NCI-H226 (cell line): ENCODE measurements around the gene COL15A1.

Experiments
- DNase-seq: peaks from one replicate; pipeline ENCODE4 v3.0.0-alpha.2; 2015

COL15A1 gene

DNA sequence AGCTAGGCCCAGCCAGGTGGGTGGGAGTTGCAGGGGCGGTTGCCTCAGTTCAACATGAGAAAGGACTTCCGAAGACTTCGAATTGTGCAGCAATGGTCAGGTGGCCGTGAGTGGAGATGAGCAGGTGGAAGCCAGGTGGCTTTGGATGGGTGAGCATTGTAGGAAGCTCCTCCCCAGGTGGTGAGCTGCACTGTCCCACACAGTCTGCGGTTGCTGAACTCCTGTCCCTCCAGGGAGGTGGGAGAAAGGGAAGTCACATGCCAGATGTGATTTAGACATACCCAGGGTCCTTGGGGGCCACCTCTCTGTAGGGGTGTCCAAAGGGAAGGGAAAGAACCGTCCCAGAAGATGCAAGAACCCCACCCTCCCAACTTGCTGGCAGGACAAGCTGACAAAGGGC lies 30.4 kb downstream of the COL15A1 start:
- no peak for DNase-seq

DNA sequence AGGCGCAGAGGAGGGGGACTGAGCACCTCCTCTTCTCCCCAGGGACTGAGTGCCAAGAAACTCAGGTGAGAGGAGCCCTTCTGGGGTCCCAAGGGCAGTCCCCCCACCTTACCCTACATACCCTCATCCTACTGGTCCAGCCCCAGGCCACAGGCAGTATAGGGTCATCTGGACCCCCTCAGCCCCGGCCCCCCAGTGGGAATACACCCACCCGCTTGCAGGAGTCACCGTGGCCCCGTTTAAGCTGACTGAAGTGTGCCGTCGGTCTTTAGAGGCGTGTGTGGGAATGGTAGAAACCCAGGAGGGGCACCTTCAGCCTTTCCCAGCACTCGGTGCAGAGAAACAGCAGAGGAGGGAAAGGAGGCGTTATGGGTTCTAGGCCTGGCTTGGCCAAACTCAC lies 30.8 kb downstream of the COL15A1 start:
- no peak for DNase-seq

DNA sequence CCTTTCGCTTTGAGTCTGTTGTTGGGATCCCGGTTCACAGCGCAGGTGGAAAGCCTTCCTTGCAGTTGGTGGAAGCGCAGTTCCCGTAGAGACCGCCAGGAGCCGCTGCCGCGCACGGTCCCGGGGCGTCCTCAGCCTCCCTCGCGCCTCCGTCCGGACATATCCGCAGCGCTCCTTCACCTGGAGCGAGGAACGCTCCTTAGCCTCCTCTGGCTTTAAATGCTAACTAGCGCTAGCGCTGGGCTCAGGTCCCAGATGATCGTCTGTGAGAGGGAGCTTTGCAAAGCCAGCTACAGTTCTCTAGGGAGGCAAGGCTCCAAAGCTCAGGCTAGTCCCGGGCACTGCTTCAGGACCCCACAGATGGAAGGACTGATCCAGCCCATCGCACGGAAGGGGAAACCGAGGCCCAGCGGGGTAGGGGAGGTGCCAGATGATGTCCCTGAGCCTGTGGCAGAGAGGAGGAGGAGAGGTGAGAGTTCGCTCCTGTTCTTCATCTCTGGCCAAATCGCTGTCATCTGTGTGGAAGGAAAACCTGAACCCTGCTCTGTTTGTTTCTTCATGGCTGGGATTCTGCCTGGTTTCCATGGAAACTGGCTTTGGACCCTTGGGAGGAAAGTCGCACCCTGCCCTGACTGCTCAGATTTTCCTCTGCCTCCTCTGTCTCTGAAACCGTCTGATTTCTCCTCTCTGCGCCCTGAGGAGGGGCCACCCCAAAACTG lies 31.4 kb downstream of the COL15A1 start:
- peak; percentile 56 for DNase-seq

DNA sequence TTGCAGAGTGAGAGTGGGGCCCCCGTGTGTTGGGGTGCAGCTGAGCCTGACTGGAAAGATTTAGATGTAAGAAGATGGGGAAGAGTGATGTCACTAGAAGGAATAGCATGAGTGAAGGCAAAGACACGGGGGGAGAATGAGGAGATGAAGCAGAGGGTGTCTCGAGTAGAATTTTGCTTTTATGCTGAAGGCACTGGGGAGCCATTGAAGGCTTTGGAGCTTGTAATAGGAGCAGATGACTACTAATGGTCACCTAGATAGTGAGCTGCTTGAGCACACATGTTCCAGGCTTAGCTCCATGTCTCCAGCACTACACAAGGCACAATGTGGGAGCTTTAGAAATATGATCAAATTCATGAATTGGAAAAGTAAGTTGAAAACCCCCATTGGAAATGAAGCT lies 32.1 kb downstream of the COL15A1 start:
- no peak for DNase-seq

DNA sequence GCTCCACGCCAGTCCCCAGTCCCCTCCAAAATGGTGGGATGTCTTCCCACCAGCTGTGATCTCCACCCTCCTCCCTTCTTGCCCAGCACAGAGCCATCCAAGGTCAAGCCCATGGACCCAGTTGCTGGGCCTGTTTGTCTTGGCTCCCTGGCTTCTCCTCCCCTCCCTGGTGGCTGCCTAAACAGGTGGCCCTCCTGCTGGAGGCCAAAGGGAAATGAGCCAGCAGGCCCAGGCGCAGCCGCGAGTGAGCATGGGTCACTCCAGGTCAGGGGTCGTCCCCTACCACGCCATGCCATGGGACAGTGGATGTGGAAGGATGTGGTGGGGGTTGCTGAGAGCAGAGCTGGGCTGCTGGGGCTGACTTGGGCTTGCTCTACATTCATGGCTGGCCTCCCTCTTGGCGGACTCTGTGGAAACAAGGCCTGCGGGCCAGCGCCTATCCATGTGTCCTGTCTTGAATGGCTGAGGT lies 33.6 kb downstream of the COL15A1 start:
- DNase-seq: no peak

DNA sequence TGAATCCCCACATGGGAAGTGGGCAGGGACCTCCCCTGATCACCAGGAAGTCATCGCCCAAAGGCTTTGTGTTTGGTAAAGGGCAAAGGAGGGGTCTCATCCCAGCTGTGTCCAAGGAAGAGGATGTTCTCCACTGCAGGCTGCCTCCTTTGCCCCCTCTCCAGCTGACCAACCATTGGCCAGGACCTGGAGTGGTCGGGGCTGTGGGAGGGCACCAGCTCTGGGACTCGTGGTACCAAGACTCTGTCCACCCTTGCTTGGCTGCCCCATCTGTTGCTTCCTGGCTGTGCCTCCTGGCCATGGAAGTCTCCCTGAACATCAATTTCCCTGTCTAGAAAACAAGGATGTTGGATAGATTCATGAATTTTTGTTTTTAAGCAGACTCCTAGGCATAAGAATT lies 34.1 kb downstream of the COL15A1 start:
- no peak for DNase-seq

DNA sequence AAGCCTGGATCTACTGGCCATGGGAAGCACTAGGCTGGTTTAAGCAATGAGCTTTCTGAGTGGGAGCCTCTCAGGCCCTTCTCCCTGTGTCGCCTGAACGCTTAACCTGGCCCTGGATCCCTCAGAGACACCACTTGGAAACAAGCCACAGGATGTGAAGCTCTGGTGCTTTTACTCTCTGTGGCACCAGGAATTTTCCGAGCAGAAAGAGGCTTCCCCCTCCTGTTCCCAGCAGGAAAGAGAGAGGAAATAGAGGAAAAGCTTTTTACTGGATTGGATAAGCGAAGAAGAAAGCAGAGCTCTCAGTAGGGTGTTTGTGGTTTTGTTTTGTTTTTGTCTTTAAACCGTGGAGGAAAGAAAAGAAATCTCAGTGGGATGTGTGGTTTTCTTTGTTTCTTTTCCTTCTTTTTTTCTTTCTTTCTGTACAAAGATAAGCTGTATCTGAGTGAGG lies 34.5 kb downstream of the COL15A1 start:
- DNase-seq: no peak

DNA sequence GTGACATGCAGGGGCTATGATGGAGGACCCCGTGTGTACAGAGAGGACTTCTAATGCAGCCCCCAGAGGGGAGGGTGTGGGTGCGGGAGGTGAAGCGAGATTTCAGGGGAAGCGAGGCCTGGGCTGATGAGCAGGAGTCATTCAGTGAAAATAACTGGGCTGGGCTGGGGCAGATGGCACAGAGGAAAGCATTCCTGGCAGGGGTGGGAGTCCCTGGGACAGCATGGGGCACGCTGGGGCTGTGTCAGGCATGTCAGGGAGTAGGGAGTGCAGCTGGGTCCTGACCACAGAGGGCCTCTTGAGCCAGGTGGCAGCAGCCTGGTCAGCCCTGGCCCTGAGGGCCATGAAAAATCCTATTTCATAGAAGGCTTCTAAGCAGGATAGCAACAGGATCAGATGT lies 36.6 kb downstream of the COL15A1 start:
- DNase-seq: no peak

DNA sequence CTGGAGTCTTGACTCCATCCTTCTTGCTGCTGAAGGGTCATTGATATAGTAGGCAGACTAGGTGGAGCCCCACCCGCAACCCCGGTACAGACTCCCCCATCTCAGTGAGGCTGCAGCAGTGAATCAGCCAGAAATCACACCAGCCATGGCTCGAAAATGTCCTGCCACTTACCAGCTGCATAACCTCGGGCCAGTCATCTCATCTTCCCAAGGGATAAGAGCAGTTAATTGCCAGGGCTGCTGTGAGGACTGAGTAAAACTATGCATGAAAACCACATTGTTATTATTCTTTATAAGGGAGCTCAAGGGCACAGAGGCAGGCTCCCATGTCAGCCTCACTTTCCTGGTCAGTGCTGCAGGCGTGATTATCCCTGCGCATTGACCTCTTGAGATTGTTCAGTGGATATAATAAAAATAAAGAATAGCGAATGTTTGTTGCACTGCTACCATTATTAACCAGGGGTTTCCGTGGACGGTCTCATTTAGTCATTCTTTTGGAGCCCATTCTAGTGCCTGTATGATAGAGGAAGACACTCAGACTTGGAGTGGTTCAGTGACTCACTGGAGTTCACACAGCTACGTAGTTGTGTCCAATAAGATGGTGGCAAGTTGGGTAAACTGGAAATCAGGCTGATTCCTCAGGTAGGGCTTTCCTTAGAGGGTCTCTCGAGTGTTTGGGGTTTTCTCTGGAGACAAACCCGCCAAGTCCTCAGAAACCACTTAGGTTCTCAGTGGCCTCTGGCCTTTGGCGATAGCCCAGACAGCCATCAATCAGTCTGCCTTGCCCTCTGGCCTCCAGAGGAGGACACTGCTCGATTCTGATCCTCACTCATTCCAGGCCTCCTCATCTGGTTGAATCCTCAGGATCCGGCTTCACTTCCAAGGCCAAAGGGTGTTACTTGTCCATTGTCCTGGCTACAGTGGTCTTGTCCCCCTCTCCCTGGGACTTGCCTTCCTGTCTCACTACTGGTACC lies 39.9 kb downstream of the COL15A1 start:
- no peak for DNase-seq

DNA sequence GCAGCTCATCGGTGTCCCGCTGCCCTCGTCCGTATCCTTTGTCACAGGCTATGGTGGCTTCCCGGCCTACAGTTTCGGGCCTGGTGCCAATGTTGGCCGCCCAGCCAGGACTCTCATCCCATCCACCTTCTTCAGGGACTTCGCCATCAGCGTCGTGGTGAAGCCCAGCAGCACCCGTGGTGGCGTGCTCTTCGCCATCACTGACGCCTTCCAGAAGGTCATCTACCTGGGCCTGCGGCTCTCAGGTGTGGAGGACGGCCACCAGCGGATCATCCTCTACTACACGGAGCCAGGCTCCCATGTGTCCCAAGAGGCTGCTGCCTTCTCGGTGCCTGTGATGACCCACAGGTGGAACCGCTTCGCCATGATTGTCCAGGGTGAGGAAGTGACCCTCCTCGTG lies 41.9 kb downstream of the COL15A1 start:
- DNase-seq: no peak

DNA sequence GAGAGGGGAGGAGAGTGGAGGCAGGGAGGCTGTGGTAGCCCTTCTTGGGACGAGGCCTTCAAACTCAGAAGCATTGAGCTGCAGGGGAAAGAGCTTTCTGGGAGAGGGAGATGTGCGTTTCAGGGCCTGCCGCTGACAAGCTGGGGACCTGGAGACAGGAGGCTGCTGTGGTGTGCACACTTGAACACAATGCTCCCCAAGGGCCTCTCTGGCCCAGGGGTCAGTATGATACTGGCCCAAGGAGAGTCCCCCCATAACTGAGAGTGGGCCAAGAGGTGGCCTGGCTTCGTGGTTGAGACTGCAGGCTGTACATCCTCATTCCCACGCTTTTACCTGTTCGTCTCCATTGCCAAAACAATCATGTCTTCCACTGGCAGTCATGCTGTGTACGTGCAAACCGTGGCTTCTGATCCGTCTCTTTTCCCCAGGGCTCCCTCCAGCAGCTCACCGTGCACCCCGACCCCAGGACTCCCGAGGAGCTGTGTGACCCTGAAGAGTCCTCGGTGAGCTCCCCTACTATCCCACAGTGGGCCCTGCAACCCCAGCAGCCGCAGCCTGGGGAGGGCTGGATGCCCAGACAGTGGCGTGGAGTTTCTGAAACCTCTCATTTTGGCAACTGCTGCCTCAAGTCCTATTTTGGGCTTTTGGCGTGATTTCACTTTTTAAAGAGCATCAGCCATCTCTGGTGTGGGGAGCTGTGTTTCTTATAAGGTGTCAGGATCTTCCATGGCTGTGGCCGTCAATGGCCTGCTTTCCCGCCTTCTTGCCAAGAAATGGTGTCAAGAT lies 43.4 kb downstream of the COL15A1 start:
- DNase-seq: no peak

DNA sequence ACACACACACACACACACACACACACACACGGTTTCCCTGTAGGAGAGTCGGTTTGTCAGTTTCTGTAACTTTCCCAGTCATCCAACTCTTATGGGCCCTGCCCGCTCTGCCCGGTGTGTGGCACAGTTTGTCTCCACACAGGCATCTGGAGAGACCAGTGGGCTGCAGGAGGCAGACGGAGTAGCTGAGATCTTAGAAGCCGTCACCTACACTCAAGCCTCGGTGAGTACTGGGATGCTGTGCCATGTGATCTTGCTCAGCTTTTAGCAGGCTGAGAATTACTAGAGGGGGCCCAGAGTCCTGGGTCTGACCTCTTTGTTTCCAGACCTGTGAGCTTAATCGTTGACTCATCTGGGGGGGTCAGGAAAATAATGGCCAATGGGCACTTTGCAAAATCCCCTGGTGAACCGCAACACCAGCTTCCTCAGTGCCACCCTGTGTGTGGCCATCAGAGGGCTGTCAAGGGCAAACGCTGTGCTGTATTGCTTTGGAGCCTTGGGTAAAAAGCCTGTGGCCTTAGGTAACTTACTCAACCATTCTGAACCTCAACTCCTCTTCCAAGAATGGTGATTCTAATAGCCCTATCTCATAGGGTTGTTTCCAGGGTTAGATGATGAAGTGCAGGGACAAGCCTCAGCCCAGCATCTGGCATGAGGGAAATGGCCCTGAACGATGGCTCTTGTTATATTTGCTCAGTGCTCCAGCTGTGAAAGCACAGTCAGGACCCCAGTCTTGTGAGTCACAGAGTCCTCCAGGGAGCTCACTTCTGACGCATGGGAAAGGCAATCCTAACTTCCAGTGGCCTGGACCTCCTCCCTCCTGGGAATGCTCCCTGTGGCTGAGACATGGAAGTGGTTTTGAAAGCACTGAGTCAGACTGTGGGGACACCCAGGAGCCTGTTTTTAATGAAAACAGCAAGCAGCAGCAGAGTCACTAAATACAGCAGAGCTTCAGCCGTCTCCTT lies 45.6 kb downstream of the COL15A1 start:
- DNase-seq: peak; percentile 44

DNA sequence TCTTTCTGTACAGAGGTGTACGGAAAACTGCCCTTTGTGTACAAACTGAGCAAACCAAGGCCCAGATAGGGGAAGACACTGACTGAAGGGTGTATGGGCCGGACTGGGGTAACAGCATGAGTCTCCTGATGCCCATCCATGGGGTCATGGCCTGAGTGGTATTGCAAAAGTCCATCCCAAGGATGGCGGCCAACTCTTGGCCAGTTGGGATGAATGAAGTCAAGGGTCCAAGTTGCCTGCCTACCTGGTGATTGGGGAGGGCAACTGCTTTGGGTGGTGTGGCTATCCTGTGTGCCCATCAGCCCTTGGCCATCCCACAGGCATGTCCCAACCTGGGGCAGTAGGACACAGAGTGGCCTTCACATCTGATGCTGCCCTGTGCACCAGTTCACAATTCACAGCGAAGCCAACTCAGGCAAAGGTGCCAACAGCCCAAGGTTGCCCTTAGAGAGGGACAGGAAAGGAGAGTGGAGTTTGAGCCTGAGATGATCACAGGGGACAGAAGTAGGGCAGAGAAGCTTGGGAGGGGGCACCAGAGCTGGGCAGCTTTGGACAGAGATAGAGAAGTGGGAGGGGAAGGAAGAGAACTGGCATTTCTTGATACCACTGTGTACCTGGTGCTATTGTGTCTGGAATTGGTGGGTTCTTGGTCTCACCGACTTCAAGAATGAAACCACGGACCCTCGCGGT lies 46.6 kb downstream of the COL15A1 start:
- no peak for DNase-seq

DNA sequence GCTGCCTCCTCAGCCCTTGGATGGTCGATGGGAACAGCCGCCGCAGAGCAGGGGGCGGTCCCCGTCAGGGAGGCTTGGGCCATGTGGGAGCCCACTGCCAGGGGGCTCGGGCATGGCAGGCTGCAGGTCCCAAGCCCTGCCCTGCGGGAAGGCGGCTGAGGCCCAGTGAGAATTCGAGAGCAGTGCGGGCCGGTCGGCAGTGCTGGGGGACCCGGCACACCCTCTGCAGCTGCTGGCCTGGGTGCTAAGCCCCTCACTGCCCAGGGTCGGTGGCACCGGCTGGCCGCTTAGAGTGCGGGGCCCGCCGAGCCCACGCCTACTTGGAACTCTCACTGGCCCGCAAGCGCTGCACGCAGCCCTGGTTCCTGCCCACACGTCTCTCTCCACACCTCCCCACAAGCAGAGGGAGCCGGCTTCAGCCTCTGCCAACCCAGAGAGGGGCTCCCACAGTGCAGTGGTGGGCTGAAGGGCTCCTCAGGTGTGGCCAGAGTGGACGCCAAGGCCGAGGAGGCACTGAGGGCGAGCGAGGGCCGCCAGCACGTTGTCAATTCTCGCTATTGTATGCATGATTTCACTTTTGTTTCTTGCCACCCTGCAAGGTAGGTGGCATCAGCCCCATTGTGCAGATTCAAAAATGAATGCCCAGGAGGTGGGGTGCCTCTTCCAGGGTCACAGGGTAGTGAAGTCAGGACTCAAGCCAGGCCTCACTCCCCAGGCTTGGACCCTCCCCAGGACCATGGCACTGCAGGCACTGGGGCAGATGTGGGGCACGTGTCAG lies 48.6 kb downstream of the COL15A1 start:
- DNase-seq: no peak

DNA sequence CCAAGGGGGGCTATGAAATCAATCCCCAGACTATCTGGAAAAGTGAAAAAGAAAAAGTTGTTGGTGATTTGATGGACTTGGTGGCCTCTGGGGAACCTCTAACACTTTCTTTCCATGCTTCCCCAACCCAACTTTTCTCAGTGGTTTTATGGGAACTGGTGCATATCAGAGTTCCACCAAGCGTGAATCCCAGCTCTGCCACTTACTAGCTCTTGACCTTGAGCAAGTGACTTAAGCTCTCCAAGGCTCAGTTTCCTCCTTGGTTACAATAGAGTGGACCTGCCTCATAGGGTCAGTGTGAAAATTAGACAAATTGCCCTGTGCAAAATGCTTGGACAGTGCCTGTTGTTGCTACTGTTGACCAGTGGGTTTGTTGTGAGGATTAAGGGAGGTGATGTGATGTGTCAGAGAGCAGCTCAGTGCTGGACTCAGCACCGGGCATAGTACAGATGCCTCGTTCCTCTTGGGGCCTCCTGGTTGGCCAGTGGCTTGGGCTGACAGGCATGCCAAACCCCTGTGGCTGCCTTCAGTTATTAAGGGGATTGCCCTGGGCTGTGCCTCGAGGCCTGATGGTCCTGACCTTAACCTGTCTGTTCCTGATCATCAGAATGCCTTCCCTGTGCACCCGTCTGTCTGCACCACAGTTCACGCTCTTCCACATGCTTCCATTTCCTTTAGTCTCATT lies 49.3 kb downstream of the COL15A1 start:
- no peak for DNase-seq

DNA sequence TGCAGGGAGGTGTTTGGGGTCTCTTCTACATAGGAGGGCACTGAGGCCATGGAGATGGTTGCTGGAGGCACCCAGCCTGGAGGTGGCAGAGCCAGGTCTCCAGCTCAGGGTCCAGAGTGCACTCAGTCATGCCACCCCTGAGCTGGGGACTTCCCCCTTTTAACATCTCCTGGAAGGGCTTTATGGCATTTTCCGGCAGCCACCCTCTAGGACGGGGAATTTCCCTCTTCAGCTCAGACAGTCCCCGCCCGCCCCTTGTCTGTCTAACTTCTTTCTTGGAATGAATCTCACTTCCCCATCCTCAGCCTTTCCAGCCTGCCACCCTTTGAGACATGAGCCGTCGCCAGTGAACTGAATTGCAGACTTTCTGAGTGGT lies 49.9 kb downstream of the COL15A1 start:
- no peak for DNase-seq

DNA sequence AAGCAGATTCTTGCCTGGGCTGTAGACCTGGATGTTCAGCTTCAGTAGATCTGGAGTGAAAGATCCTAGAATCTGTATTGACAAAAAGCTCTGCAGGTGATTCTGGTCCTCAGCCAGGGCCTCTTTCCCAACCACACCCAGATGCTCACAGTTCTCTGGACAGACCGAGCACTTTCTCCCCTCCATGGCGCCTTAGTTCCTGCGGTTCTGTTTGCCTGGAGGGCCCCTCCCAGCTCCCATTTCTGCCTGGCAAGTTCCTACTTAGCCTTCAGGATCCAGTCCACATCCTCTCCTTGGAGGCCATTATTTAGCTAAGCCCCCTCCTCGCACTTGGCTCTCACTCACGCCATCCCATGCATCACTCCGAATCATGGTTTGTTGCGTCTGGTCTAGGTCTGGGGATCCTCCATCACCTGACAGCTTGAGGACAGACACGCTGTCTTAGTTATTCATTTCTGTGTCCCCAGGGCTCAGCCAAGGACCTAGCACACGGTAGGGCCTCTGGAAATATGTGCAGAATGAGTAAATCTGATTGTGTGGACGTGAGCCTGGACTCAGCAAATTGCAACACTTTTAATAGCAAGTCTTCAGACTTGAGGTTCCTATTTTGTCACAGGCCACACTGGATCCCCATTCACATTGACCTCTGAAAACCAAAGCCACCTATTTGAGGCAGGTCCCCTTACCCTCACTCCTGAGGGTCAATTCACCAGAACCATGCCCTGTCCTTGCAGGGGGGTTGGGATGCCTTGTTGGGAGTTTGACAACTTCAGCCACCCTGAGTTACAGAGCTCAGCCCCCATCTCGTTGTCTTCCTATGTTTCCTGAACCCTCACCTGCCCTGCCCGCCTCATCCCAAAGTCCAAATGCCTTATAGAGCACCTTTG lies 50.7 kb downstream of the COL15A1 start:
- DNase-seq: no peak

DNA sequence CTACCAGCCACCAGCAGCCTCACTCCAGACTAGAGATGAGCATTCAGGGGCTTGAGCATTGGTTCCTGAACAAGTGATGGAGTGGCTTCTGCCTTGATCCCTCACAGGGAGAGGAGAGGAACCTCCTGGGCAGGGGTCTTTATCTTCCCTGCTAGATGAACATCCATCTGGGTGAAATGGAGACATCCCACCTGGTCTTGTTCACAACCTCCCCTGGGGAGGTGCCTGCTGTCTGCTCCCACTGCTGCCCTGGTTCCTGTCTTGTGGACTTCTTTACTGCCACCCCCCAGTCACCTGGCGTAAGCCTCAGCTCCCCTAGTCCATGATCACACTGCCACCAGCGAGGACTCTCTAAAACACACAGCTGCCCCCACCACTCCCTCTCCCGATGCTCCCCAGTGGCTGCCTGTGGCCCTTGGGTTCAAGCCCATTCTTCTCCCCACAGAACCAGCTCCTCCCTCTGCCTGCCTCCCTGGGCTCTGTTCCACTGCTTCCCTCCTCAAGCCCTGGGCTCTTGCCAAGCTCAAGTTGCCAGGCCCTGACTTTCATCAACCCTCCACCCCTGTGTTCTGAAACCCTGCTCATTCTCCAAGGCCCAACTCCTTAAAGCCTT lies 51.5 kb downstream of the COL15A1 start:
- DNase-seq: no peak
